Measurements from ENCODE around the gene ZDHHC21. TPM values are rescaled to one million over a fixed set of nuclear protein-coding genes. Genes with fewer than 3 reads are reported as not detected.

Gene ZDHHC21
- total and polyA plus RNA-seq, 2 donors: 4.8 to 5.1 TPM

DNA sequence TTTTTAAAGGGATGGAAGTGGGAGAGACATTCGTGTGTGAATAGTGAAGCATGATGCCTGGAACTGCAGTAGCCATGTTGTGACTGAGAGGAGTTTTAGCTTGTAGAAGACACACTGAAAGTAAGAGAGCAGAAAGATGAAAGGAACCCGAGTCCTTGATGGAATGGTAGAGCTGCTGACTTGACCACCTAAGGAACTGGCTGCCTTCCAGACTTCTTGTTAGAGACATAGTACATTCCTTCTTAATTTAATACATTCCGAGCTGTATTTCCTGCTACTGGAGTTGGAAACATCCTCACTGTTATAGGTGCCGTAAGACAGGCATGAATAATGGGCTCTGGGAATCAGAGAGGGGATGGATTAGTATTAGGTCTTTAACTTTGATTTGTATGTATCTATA lies 21.9 kb upstream of the ZDHHC21 start:
- Histone ChIP-seq H3K4me1 (ENCODE audit: control insufficient read depth in 2 of 2, insufficient read depth in 2 of 2, low read length in 2 of 2) (no peaks in the 10 kb centered on the region), H3K36me3 (ENCODE audit: control insufficient read depth in 2 of 2, insufficient read depth in 2 of 2, low read length in 1 of 2) (no peaks in the 10 kb centered on the region), H3K27ac (ENCODE audit: low read depth in 1 of 2, low read length in 1 of 2) (no peak overlapping the region), H3K9me3 (ENCODE audit: control insufficient read depth in 2 of 2, insufficient read depth in 1 of 2, low read length in 1 of 2) (no peaks in the 10 kb centered on the region), H3K27me3 (ENCODE audit: control insufficient read depth in 2 of 2, insufficient read depth in 1 of 2, low read length in 1 of 2) (no peaks in the 10 kb centered on the region), H3K4me3 (ENCODE audit: low read length in 2 of 2) (no peak overlapping the region)
- DNase-seq (ENCODE audit: low read depth in 6 of 9, low spot score in 9 of 9): no peak
- 91% methylated on average over 4 of the region's 4 CpGs for WGBS

DNA sequence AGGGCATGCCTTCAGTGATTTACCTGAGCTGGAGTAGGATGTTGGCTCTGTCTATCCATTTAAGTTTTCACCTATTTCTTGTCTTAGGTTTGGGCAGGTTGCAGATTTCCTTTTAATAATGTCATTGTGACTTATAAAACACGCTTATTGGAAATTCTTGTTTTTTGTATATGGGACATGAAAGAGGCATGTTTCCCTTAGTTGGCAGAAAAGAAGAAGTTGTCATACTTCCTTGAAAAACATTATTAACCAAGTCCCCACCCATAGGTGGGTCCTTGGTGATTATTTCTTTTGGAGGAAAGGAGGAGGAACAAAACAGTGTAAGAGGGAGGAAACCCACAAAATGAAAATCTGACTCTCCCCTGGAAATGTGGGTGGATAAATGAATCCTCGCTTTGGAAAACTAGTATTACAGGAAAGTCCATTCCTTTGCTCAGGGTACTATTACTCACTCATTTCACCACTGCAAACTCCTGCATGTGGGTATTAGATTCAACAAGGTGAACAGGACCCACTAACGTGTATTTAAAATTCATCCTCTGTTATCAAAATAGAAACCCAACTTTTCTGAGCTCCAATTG lies 20.0 kb upstream of the ZDHHC21 start:
- Histone ChIP-seq H3K4me1 (ENCODE audit: control insufficient read depth in 2 of 2, insufficient read depth in 2 of 2, low read length in 2 of 2) (no peaks in the 10 kb centered on the region), H3K27ac (ENCODE audit: low read depth in 1 of 2, low read length in 1 of 2) (no peak overlapping the region), H3K9me3 (ENCODE audit: control insufficient read depth in 2 of 2, insufficient read depth in 1 of 2, low read length in 1 of 2) (no peaks in the 10 kb centered on the region), H3K4me3 (ENCODE audit: low read length in 2 of 2) (no peak overlapping the region), H3K36me3 (ENCODE audit: control insufficient read depth in 2 of 2, insufficient read depth in 2 of 2, low read length in 1 of 2) (no peaks in the 10 kb centered on the region), H3K27me3 (ENCODE audit: control insufficient read depth in 2 of 2, insufficient read depth in 1 of 2, low read length in 1 of 2) (no peaks in the 10 kb centered on the region)
- 89% methylated on average over 3 of the region's 3 CpGs for WGBS
- no peak for DNase-seq (ENCODE audit: low read depth in 6 of 9, low spot score in 9 of 9)

DNA sequence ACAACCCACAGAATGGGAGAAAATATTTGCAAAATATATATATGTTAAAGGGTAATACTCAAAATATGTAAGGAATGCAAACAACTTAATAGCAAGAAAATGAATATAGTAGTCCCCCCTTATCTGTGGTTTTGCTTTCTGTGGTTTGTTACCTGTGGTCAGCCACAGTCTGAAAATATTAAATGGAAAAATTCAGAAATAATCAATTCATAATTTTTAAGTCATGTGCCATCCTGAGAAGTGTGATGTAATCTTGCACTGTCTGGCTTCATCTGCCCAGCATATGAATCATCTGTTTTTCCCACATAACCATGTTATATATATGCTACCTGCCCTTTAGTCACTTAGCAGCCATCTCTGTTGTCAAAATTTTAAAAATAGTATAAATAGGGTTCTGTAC lies 17.6 kb upstream of the ZDHHC21 start:
- no peaks in the 10 kb centered on the region for H3K4me1 ChIP-seq (ENCODE audit: control insufficient read depth in 2 of 2, insufficient read depth in 2 of 2, low read length in 2 of 2)
- H3K36me3 ChIP-seq (ENCODE audit: control insufficient read depth in 2 of 2, insufficient read depth in 2 of 2, low read length in 1 of 2): no peaks in the 10 kb centered on the region
- H3K27me3 ChIP-seq (ENCODE audit: control insufficient read depth in 2 of 2, insufficient read depth in 1 of 2, low read length in 1 of 2): no peaks in the 10 kb centered on the region
- no peak overlapping the region for H3K4me3 ChIP-seq (ENCODE audit: low read length in 2 of 2)
- H3K9me3 ChIP-seq (ENCODE audit: control insufficient read depth in 2 of 2, insufficient read depth in 1 of 2, low read length in 1 of 2): no peaks in the 10 kb centered on the region
- no peak for DNase-seq (ENCODE audit: low read depth in 6 of 9, low spot score in 9 of 9)
- no peak overlapping the region for H3K27ac ChIP-seq (ENCODE audit: low read depth in 1 of 2, low read length in 1 of 2)

DNA sequence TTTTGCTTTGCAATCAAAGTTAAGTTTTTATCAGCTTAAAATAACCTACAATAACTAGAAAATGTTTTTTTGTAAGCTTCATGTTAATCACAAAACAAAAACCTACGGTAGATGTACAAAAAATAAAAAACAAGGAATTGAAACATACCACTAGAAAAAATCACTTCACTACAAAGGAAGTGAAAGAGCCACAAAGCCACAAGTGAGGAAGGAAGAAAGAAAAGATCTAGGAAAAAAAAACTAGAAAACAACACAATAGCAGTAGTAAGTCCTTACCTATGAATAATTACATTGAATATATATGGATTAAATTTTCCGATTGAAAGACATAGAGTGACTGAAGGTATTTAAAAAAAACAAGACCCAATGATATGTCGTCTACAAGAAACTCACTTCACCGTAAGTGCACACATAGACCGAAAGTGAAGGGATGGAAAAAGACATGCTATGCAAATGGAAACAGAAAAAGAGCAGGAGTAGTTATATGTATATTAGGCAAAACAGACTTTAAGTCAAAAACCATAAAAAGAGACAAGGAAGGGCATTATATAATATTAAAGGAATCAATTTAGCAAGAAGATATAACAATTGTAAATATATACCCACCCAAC lies 13.4 kb upstream of the ZDHHC21 start:
- WGBS: 91% methylated on average over 5 of the region's 5 CpGs
- Histone ChIP-seq H3K27ac (ENCODE audit: low read depth in 1 of 2, low read length in 1 of 2) (no peak overlapping the region), H3K27me3 (ENCODE audit: control insufficient read depth in 2 of 2, insufficient read depth in 1 of 2, low read length in 1 of 2) (no peaks in the 10 kb centered on the region), H3K36me3 (ENCODE audit: control insufficient read depth in 2 of 2, insufficient read depth in 2 of 2, low read length in 1 of 2) (no peaks in the 10 kb centered on the region), H3K4me1 (ENCODE audit: control insufficient read depth in 2 of 2, insufficient read depth in 2 of 2, low read length in 2 of 2) (no peaks in the 10 kb centered on the region), H3K4me3 (ENCODE audit: low read length in 2 of 2) (no peak overlapping the region), H3K9me3 (ENCODE audit: control insufficient read depth in 2 of 2, insufficient read depth in 1 of 2, low read length in 1 of 2) (peaks cover 0 to 4% of the 10 kb centered on the region in 2 donors)
- no peak for DNase-seq (ENCODE audit: low read depth in 6 of 9, low spot score in 9 of 9)

DNA sequence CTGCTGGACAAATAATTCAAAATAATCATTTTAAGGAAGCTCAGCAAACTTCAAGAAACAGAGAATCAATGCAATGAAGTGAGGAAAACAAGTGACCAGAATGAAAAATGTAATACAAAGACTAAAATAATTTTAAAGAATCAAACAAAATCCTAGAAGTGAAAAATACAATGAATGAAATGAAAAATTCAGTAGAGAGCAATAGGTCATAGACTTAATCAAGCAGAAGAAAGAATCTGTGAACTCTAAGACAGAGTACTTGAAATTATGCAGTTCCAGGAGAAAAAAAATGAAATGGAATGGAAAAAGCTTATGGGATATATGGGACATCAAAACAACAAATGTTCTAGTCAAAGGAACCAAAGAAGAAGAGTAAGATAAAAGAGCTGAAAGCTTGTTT lies 11.8 kb upstream of the ZDHHC21 start:
- no peak overlapping the region for H3K4me3 ChIP-seq (ENCODE audit: low read length in 2 of 2)
- no peaks in the 10 kb centered on the region for H3K36me3 ChIP-seq (ENCODE audit: control insufficient read depth in 2 of 2, insufficient read depth in 2 of 2, low read length in 1 of 2)
- no peak overlapping the region for H3K27ac ChIP-seq (ENCODE audit: low read depth in 1 of 2, low read length in 1 of 2)
- H3K9me3 ChIP-seq (ENCODE audit: control insufficient read depth in 2 of 2, insufficient read depth in 1 of 2, low read length in 1 of 2): peaks cover 0 to 4% of the 10 kb centered on the region in 2 donors
- no peak for DNase-seq (ENCODE audit: low read depth in 6 of 9, low spot score in 9 of 9)
- H3K27me3 ChIP-seq (ENCODE audit: control insufficient read depth in 2 of 2, insufficient read depth in 1 of 2, low read length in 1 of 2): no peaks in the 10 kb centered on the region
- no peaks in the 10 kb centered on the region for H3K4me1 ChIP-seq (ENCODE audit: control insufficient read depth in 2 of 2, insufficient read depth in 2 of 2, low read length in 2 of 2)

DNA sequence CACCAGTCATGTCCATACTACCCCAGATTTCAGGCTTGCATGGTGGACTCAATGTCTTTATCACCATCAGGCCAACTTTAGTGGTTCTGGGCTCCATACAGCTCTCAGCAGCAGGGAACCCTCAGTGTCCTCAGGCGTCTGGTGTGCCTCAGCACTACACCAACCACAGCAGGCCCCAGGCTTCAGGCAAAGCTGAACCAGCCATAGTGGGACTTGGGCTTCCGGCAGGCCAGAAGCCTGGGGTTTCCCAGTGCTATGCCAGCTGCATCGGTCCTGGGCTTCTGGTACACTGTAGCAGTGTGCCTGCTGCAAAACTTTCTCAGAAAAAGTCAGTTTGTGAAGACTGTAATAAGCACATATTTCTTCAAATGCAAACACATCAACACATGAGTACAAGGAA lies 11.0 kb upstream of the ZDHHC21 start:
- Histone ChIP-seq H3K4me1 (ENCODE audit: control insufficient read depth in 2 of 2, insufficient read depth in 2 of 2, low read length in 2 of 2) (no peaks in the 10 kb centered on the region), H3K4me3 (ENCODE audit: low read length in 2 of 2) (no peak overlapping the region), H3K27ac (ENCODE audit: low read depth in 1 of 2, low read length in 1 of 2) (no peak overlapping the region), H3K27me3 (ENCODE audit: control insufficient read depth in 2 of 2, insufficient read depth in 1 of 2, low read length in 1 of 2) (no peaks in the 10 kb centered on the region), H3K9me3 (ENCODE audit: control insufficient read depth in 2 of 2, insufficient read depth in 1 of 2, low read length in 1 of 2) (peaks cover 0 to 4% of the 10 kb centered on the region in 2 donors), H3K36me3 (ENCODE audit: control insufficient read depth in 2 of 2, insufficient read depth in 2 of 2, low read length in 1 of 2) (no peaks in the 10 kb centered on the region)
- 97% methylated on average over 3 of the region's 3 CpGs for WGBS
- no peak for DNase-seq (ENCODE audit: low read depth in 6 of 9, low spot score in 9 of 9)

DNA sequence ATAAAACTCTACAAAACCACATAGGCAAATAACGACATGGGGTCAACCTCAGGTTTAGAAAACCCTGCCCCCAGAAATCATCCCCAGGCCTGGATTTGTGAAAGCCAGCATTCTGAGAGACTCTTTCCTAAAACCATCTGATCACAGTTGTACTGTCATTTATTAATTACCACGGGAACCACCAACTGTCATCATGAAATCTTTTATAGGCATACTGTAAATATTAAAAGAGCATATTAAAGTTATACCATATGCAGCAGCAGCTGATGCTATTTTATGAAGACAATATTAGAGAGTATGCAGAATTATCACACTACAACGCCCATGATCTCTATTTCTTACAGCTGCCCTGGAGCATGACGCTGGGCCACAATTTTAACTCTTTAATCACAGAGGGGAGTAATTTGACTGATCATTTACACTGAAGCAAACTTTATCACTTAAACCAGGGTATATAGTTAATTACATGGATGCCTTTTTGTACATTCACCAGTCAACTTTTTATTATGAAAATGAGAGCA lies 9.0 kb upstream of the ZDHHC21 start:
- DNase-seq (ENCODE audit: low read depth in 6 of 9, low spot score in 9 of 9): no peak
- no peak overlapping the region for H3K4me3 ChIP-seq (ENCODE audit: low read length in 2 of 2)
- H3K9me3 ChIP-seq (ENCODE audit: control insufficient read depth in 2 of 2, insufficient read depth in 1 of 2, low read length in 1 of 2): peaks cover 0 to 4% of the 10 kb centered on the region in 2 donors
- H3K4me1 ChIP-seq (ENCODE audit: control insufficient read depth in 2 of 2, insufficient read depth in 2 of 2, low read length in 2 of 2): no peaks in the 10 kb centered on the region
- no peak overlapping the region for H3K27ac ChIP-seq (ENCODE audit: low read depth in 1 of 2, low read length in 1 of 2)
- H3K36me3 ChIP-seq (ENCODE audit: control insufficient read depth in 2 of 2, insufficient read depth in 2 of 2, low read length in 1 of 2): no peaks in the 10 kb centered on the region
- WGBS: 90% methylated on average over 4 of the region's 4 CpGs
- H3K27me3 ChIP-seq (ENCODE audit: control insufficient read depth in 2 of 2, insufficient read depth in 1 of 2, low read length in 1 of 2): no peaks in the 10 kb centered on the region

DNA sequence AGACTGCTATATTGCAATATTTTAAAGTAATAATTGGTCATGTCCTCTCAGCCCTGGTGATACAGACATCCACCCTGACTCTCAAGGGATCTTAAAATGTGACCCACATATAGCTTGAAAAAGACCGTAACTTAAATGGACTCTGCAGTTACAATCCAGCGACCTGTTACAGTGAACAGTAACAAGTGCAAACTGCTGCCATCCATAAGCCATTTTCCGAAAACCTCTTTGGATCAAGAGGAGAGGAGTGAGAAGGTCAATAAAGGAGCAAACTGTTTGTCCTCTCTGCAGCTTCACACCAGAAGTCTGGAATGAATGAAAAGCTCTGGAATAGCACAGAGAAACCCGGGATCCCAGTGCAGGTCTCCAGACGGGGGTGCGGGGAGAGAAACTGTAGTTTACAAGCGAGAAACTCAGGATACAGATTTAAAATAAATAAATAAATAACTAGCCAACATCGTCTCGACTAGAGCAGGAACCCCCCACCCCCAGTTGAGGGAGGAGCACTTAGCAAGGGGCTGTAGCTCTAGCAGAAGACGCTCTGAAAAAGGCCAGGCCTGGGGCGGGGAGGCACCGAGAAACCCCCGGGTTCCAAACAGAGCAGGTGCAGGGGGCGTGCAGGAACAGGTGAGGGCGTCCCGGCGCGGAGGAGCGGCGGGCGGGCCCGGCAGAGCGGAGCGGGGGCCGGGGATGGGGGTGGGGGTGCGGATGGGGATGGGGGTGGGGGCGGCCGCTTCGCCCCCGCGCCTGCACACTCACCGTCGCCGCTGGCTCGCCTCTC lies 572 bp downstream of the ZDHHC21 start:
- peaks cover 0 to 4% of the 10 kb centered on the region in 2 donors for H3K27me3 ChIP-seq (ENCODE audit: control insufficient read depth in 2 of 2, insufficient read depth in 1 of 2, low read length in 1 of 2)
- no peaks in the 10 kb centered on the region for H3K9me3 ChIP-seq (ENCODE audit: control insufficient read depth in 2 of 2, insufficient read depth in 1 of 2, low read length in 1 of 2)
- H3K4me3 ChIP-seq (ENCODE audit: low read length in 2 of 2): peak overlapping the region; percentile 54 to 83
- H3K4me1 ChIP-seq (ENCODE audit: control insufficient read depth in 2 of 2, insufficient read depth in 2 of 2, low read length in 2 of 2): peaks cover 5 to 10% of the 10 kb centered on the region in 2 donors
- peak in 6 of 9 donors; percentile 15 to 59 (median 40) for DNase-seq (ENCODE audit: low read depth in 6 of 9, low spot score in 9 of 9)
- 2% methylated on average over 35 of the region's 35 CpGs for WGBS
- H3K27ac ChIP-seq (ENCODE audit: low read depth in 1 of 2, low read length in 1 of 2): peak overlapping the region in 1 of 2 donors; percentile 54
- H3K36me3 ChIP-seq (ENCODE audit: control insufficient read depth in 2 of 2, insufficient read depth in 2 of 2, low read length in 1 of 2): no peaks in the 10 kb centered on the region

Data from thymus (tissue), 11 donors.